ENCODE results near the gene FAM107B.

FAM107B gene

GRCh38 chr10:14541379-14541778 is 233.3 kb downstream of the FAM107B start:
- H3K27ac ChIP-seq, result no peak overlapping the region
- TF ChIP-seq CTCF (conservative IDR thresholded peaks at IDR 0.05) (no peak), ZFX (IDR thresholded peaks at IDR 0.05) (no peak)

- no peak overlapping the region for H3K27ac ChIP-seq
- TF ChIP-seq ZFX (IDR thresholded peaks at IDR 0.05) (no peak), CTCF (conservative IDR thresholded peaks at IDR 0.05) (no peak)
These were observed 234.1 kb downstream of the FAM107B start for GRCh38 chr10:14540611-14541010.

GRCh38 chr10:14540062-14540461 is 234.6 kb downstream of the FAM107B start:
- TF ChIP-seq CTCF (conservative IDR thresholded peaks at IDR 0.05) (no peak), ZFX (IDR thresholded peaks at IDR 0.05) (no peak)
- no peak overlapping the region for H3K27ac ChIP-seq

- H3K27ac ChIP-seq, result no peak overlapping the region
- no peak for TF ChIP-seq ZFX (IDR thresholded peaks at IDR 0.05)
- TF ChIP-seq CTCF (conservative IDR thresholded peaks at IDR 0.05), result no peak
These were observed 235.5 kb downstream of the FAM107B start for GRCh38 chr10:14539176-14539575.

- no peak overlapping the region for H3K27ac ChIP-seq
- TF ChIP-seq ZFX (IDR thresholded peaks at IDR 0.05) (no peak), CTCF (conservative IDR thresholded peaks at IDR 0.05) (peak; percentile 83)
These were observed 238.2 kb downstream of the FAM107B start for GRCh38 chr10:14536241-14537213.

GRCh38 chr10:14535457-14536130 is 239.1 kb downstream of the FAM107B start:
- no peak overlapping the region for H3K27ac ChIP-seq
- no peak for TF ChIP-seq CTCF (conservative IDR thresholded peaks at IDR 0.05)
- TF ChIP-seq ZFX (IDR thresholded peaks at IDR 0.05), result no peak

- H3K27ac ChIP-seq, result no peak overlapping the region
- TF ChIP-seq ZFX (IDR thresholded peaks at IDR 0.05) (no peak), CTCF (conservative IDR thresholded peaks at IDR 0.05) (no peak)
These were observed 240.5 kb downstream of the FAM107B start for GRCh38 chr10:14534152-14534551.
